Measurements from ENCODE around the gene MAML3.

GRCh38 chr4:140004922-140005627 is 148.9 kb downstream of the MAML3 start:
- TF ChIP-seq CTCF (IDR thresholded peaks at IDR 0.05; ENCODE audit: low read depth, low read length, poor library complexity, severe bottlenecking) (no peak), EZH2phosphoT487 (IDR thresholded peaks at IDR 0.05; ENCODE audit: borderline replicate concordance, low read length) (no peak)

Measured in DOHH2 (cell line).